ENCODE data around the gene WDR76.
"Not testable (repeated sequence)": the region's sequence is repeated elsewhere in the genome, so short reads cannot be mapped to it uniquely, and the experiment has no call there.

The WDR76 gene

GRCh38 chr15:43826508-43827341 is at the start of gene WDR76:
TSS of gene WDR76 (plus strand) at chr15:43827002. CDS start at chr15:43827033, 31 bp downstream.
- DNase-seq: peak; percentile 88

- DNase-seq: peak; percentile 93
Measured at GRCh38 chr15:43777267-43777914, 49.4 kb upstream of the WDR76 start.

- DNase-seq: no peak
Measured at GRCh38 chr15:43779016-43779415, 47.8 kb upstream of the WDR76 start.

- DNase-seq: no peak
Measured at GRCh38 chr15:43789409-43789808, 37.4 kb upstream of the WDR76 start.

- DNase-seq: peak; percentile 100
Measured at GRCh38 chr15:43791993-43792760, 34.6 kb upstream of the WDR76 start, which contains the start of gene SERF2. TSS of gene SERF2 (plus strand) at chr15:43792320. CDS start at chr15:43792377, 57 bp downstream.

- DNase-seq: peak; percentile 70
Measured at GRCh38 chr15:43792761-43793476, 33.9 kb upstream of the WDR76 start.

- DNase-seq: no peak
Measured at GRCh38 chr15:43793647-43794046, 33.2 kb upstream of the WDR76 start.

GRCh38 chr15:43794269-43795037 is 32.3 kb upstream of the WDR76 start:
- no peak for DNase-seq

GRCh38 chr15:43795197-43795596 is 31.6 kb upstream of the WDR76 start:
- DNase-seq: no peak

GRCh38 chr15:43795997-43796396 is 30.8 kb upstream of the WDR76 start:
- DNase-seq: no peak

- DNase-seq: no peak
Measured at GRCh38 chr15:43796566-43796965, 30.2 kb upstream of the WDR76 start.

GRCh38 chr15:43799209-43799944 is 27.4 kb upstream of the WDR76 start:
- no peak for DNase-seq

GRCh38 chr15:43799945-43800285 is 26.9 kb upstream of the WDR76 start, which contains the start of gene SERINC4:
TSS of gene SERINC4 (minus strand) at chr15:43800220. CDS start at chr15:43799986, 234 bp downstream.
- no peak for DNase-seq

GRCh38 chr15:43800286-43801141 is 26.3 kb upstream of the WDR76 start, which contains the start of gene HYPK:
TSS of gene HYPK (plus strand) at chr15:43800599. CDS start at chr15:43800623, 24 bp downstream.
- DNase-seq: peak; percentile 94

GRCh38 chr15:43802676-43803075 is 24.1 kb upstream of the WDR76 start:
- not testable (repeated sequence) for DNase-seq

GRCh38 chr15:43808435-43808950 is 18.3 kb upstream of the WDR76 start:
- no peak for DNase-seq

- no peak for DNase-seq
Measured at GRCh38 chr15:43808960-43809678, 17.7 kb upstream of the WDR76 start.

- not testable (repeated sequence) for DNase-seq
Measured at GRCh38 chr15:43815064-43815463, 11.7 kb upstream of the WDR76 start.

GRCh38 chr15:43821505-43821904 is 5.3 kb upstream of the WDR76 start:
- no peak for DNase-seq

Measured in activated CD8-positive, alpha-beta memory T cell treated with anti-CD3 and anti-CD28 coated beads for 24 hours (primary cell).